IPS-20b (cell line): ENCODE measurements around the gene AATF.

ENCODE experiments used
- H3K27ac ChIP-seq: one replicate; pipeline ENCODE4 v1.5.1; 2013; ENCODE audit warnings: low read length
- H3K27me3 ChIP-seq: 2 replicates; pipeline ENCODE4 v1.6.1; 2013; ENCODE audit warnings: mild to moderate bottlenecking, low read length, inconsistent platforms; ENCODE audit not compliant: insufficient read depth
- H3K36me3 ChIP-seq: 2 replicates; pipeline ENCODE4 v1.6.1; 2013; ENCODE audit warnings: low read depth, mild to moderate bottlenecking, inconsistent platforms, low read length, moderate library complexity; ENCODE audit not compliant: insufficient read depth
- H3K4me1 ChIP-seq: 2 replicates; pipeline ENCODE4 v1.6.1; 2013; ENCODE audit warnings: mild to moderate bottlenecking, control low read depth, inconsistent platforms, low read length, moderate library complexity; ENCODE audit not compliant: insufficient read depth
- H3K4me3 ChIP-seq: 2 replicates; pipeline ENCODE4 v1.5.1; 2013; ENCODE audit warnings: mild to moderate bottlenecking, low read length, inconsistent platforms
- H3K9ac ChIP-seq: 2 replicates; pipeline ENCODE4 v1.6.1; 2013; ENCODE audit warnings: low read depth, mild to moderate bottlenecking, inconsistent platforms, low read length, moderate library complexity
- H3K9me3 ChIP-seq: 2 replicates; pipeline ENCODE4 v1.6.1; 2013; ENCODE audit warnings: mild to moderate bottlenecking, low read depth, low read length, inconsistent platforms; ENCODE audit not compliant: insufficient read depth

The AATF gene

GRCh38 chr17:37016780-37017179 is 68.0 kb downstream of the AATF start:
- no peak overlapping the region for H3K27ac ChIP-seq
- no peak overlapping the region for H3K9ac ChIP-seq
- no peaks in the 10 kb centered on the region for H3K36me3 ChIP-seq

GRCh38 chr17:37017404-37017803 is 68.7 kb downstream of the AATF start:
- H3K4me1 ChIP-seq, result peaks cover 17% of the 10 kb centered on the region; the same call in 1 of the 2 replicates
- no peaks in the 10 kb centered on the region for H3K9me3 ChIP-seq
- no peaks in the 10 kb centered on the region for H3K36me3 ChIP-seq
- H3K9ac ChIP-seq, result no peak overlapping the region
- H3K27me3 ChIP-seq, result no peaks in the 10 kb centered on the region
- no peak overlapping the region for H3K27ac ChIP-seq
- no peak overlapping the region for H3K4me3 ChIP-seq

More at GRCh38 chr17:37016780-37017179, 68.0 kb downstream of the AATF start:
- no peaks in the 10 kb centered on the region for H3K27me3 ChIP-seq
- no peaks in the 10 kb centered on the region for H3K9me3 ChIP-seq
- H3K4me3 ChIP-seq, result no peak overlapping the region
- H3K4me1 ChIP-seq, result peaks cover 17% of the 10 kb centered on the region; the same call in 1 of the 2 replicates

- Histone ChIP-seq H3K27me3 (no peaks in the 10 kb centered on the region), H3K4me1 (peaks cover 17% of the 10 kb centered on the region; the same call in 1 of the 2 replicates), H3K36me3 (peaks cover 4% of the 10 kb centered on the region; the same call in 1 of the 2 replicates), H3K4me3 (no peak overlapping the region), H3K9me3 (no peaks in the 10 kb centered on the region), H3K9ac (no peak overlapping the region), H3K27ac (no peak overlapping the region)
These were observed 70.5 kb downstream of the AATF start for GRCh38 chr17:37019117-37019740.

- Histone ChIP-seq H3K4me3 (no peak overlapping the region), H3K9ac (no peak overlapping the region), H3K27ac (no peak overlapping the region), H3K9me3 (no peaks in the 10 kb centered on the region), H3K4me1 (peaks cover 17% of the 10 kb centered on the region; the same call in 1 of the 2 replicates), H3K36me3 (peaks cover 7% of the 10 kb centered on the region; the same call in 1 of the 2 replicates), H3K27me3 (no peaks in the 10 kb centered on the region)
These were observed 71.0 kb downstream of the AATF start for GRCh38 chr17:37019741-37020129.

GRCh38 chr17:37024181-37024637 is 75.5 kb downstream of the AATF start:
- Histone ChIP-seq H3K9me3 (no peaks in the 10 kb centered on the region), H3K27ac (no peak overlapping the region), H3K4me3 (no peak overlapping the region), H3K27me3 (no peaks in the 10 kb centered on the region), H3K4me1 (peaks cover 6% of the 10 kb centered on the region; the same call in 1 of the 2 replicates), H3K36me3 (peaks cover 7% of the 10 kb centered on the region; the same call in 1 of the 2 replicates), H3K9ac (no peak overlapping the region)

GRCh38 chr17:37025238-37025637 is 76.5 kb downstream of the AATF start:
- peaks cover 7% of the 10 kb centered on the region; the same call in 1 of the 2 replicates for H3K36me3 ChIP-seq
- H3K4me3 ChIP-seq, result no peak overlapping the region
- peaks cover 3% of the 10 kb centered on the region; the same call in 1 of the 2 replicates for H3K4me1 ChIP-seq
- no peaks in the 10 kb centered on the region for H3K9me3 ChIP-seq
- no peak overlapping the region for H3K9ac ChIP-seq
- H3K27ac ChIP-seq, result no peak overlapping the region
- no peaks in the 10 kb centered on the region for H3K27me3 ChIP-seq

- Histone ChIP-seq H3K4me1 (peaks cover 3% of the 10 kb centered on the region; the same call in 1 of the 2 replicates), H3K27me3 (no peaks in the 10 kb centered on the region), H3K27ac (no peak overlapping the region), H3K9ac (no peak overlapping the region), H3K36me3 (peaks cover 7% of the 10 kb centered on the region; the same call in 1 of the 2 replicates), H3K4me3 (no peak overlapping the region), H3K9me3 (no peaks in the 10 kb centered on the region)
These were observed 77.2 kb downstream of the AATF start for GRCh38 chr17:37025847-37026530.

GRCh38 chr17:37026531-37026869 is 77.7 kb downstream of the AATF start:
- Histone ChIP-seq H3K27ac (no peak overlapping the region), H3K9ac (no peak overlapping the region), H3K27me3 (no peaks in the 10 kb centered on the region), H3K9me3 (no peaks in the 10 kb centered on the region), H3K4me1 (peaks cover 3% of the 10 kb centered on the region; the same call in 1 of the 2 replicates), H3K36me3 (peaks cover 10% of the 10 kb centered on the region; the same call in 1 of the 2 replicates), H3K4me3 (no peak overlapping the region)

- Histone ChIP-seq H3K4me3 (no peak overlapping the region), H3K9ac (no peak overlapping the region), H3K9me3 (no peaks in the 10 kb centered on the region), H3K27ac (no peak overlapping the region), H3K36me3 (peaks cover 16% of the 10 kb centered on the region), H3K27me3 (no peaks in the 10 kb centered on the region), H3K4me1 (peaks cover 3% of the 10 kb centered on the region; the same call in 1 of the 2 replicates)
These were observed 79.3 kb downstream of the AATF start for GRCh38 chr17:37028040-37028439.

- Histone ChIP-seq H3K36me3 (peaks cover 9% of the 10 kb centered on the region), H3K9ac (no peak overlapping the region), H3K9me3 (no peaks in the 10 kb centered on the region), H3K4me3 (no peak overlapping the region), H3K4me1 (no peaks in the 10 kb centered on the region), H3K27ac (no peak overlapping the region), H3K27me3 (no peaks in the 10 kb centered on the region)
These were observed 82.8 kb downstream of the AATF start for GRCh38 chr17:37031493-37032083.

GRCh38 chr17:37037590-37038155 is 88.9 kb downstream of the AATF start:
- Histone ChIP-seq H3K9me3 (no peaks in the 10 kb centered on the region), H3K36me3 (no peaks in the 10 kb centered on the region; the same call in 1 of the 2 replicates), H3K27me3 (no peaks in the 10 kb centered on the region), H3K4me3 (no peak overlapping the region), H3K27ac (no peak overlapping the region), H3K4me1 (no peaks in the 10 kb centered on the region), H3K9ac (no peak overlapping the region)
